Esophagus squamous epithelium (tissue), 4 donors: ENCODE measurements around the gene ZFR2.

ENCODE experiments used
- POLR2A ChIP-seq, 4 donors: fragments of 450-650 bp; IDR thresholded peaks; one replicate each; pipeline ENCODE4 v1.6.1; 2017; ENCODE audit warnings: antibody characterized with exemption in 4 of 4, mild to moderate bottlenecking in 4 of 4, moderate library complexity in 3 of 4
- TF ChIP-seq, protein P1 (sequence below), 6 experiments: fragments of 450-650 bp in 4 of 6; fragments of 200-600 bp in 2 of 6; sonication (generic) in 2 of 6; IDR thresholded peaks; one replicate each; pipeline ENCODE4 v1.5.1; 2016 to 2019; ENCODE audit warnings: antibody characterized with exemption in 6 of 6, mild to moderate bottlenecking in 4 of 6, moderate library complexity in 4 of 6

DNA sequence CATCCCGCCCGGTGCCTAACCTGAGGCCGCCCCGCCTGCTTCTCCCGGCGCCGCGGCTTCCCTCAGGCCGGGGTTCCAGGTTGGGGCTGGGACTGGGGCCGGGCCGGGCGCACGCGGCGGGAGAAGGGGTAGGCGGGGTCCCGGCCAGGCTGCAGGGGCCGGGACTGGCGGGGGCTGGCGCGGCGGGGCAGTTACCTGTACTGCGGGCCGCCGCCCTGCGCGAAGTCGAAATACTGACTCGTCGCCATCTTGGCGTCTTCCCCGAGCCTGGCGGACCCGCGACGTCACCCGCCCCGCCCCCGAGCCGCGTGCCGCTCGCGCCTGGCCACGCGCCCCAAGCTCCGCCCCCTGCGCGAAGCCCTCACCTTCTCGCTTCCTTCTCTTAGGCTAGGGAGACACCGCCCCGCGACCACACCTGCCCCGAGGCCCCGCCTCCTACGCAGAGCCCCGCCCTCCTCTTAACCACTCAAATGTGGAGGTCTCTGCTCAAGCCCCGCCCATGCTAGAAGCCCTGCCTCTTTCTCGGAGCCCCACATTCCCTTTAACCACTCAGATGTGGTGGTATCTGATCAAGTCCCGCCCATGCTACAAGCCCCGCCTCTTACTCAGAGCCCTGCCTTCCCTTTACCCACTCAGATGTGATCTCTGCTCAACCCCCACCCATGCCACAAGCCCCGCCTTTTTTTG lies at the start of gene ZFR2:
- TF ChIP-seq, protein P1, sequence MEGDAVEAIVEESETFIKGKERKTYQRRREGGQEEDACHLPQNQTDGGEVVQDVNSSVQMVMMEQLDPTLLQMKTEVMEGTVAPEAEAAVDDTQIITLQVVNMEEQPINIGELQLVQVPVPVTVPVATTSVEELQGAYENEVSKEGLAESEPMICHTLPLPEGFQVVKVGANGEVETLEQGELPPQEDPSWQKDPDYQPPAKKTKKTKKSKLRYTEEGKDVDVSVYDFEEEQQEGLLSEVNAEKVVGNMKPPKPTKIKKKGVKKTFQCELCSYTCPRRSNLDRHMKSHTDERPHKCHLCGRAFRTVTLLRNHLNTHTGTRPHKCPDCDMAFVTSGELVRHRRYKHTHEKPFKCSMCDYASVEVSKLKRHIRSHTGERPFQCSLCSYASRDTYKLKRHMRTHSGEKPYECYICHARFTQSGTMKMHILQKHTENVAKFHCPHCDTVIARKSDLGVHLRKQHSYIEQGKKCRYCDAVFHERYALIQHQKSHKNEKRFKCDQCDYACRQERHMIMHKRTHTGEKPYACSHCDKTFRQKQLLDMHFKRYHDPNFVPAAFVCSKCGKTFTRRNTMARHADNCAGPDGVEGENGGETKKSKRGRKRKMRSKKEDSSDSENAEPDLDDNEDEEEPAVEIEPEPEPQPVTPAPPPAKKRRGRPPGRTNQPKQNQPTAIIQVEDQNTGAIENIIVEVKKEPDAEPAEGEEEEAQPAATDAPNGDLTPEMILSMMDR (IDR thresholded peaks at IDR 0.05): no peak
- TF ChIP-seq POLR2A (IDR thresholded peaks at IDR 0.05): no peak
